WTC11 (cell line): ENCODE data around the gene CIRBP. TPM values are rescaled to one million over a fixed set of nuclear protein-coding genes. Genes with fewer than 3 reads are reported as not detected.

Source experiments
- AFF4 ChIP-seq: sonication (generic); formaldehyde crosslinking; IDR thresholded peaks from 2 replicates; pipeline ENCODE4 v1.8.1; 2023; ENCODE audit warnings: mild to moderate bottlenecking, missing genetic modification reagents, borderline replicate concordance
- ATF6 ChIP-seq: sonication (generic); formaldehyde crosslinking; IDR thresholded peaks from 2 replicates; pipeline ENCODE4 v1.8.1; 2023; ENCODE audit warnings: mild to moderate bottlenecking, missing genetic modification reagents
- CREM ChIP-seq: sonication (generic); formaldehyde crosslinking; IDR thresholded peaks from 2 replicates; pipeline ENCODE4 v1.8.1; 2022; ENCODE audit warnings: mild to moderate bottlenecking, missing genetic modification reagents, moderate library complexity
- CTCF ChIP-seq: fragments of 200-600 bp; IDR thresholded peaks from 2 replicates; pipeline ENCODE4 v1.8.0; 2022; ENCODE audit warnings: antibody characterized with exemption
- EMX1 ChIP-seq: fragments of 250-450 bp; sonication (Bioruptor Pico); IDR thresholded peaks from 2 replicates; pipeline ENCODE4 v1.8.0; 2021; ENCODE audit warnings: mild to moderate bottlenecking
- ERG ChIP-seq: fragments of 250-450 bp; sonication (Bioruptor Pico); IDR thresholded peaks from 2 replicates; pipeline ENCODE4 v1.8.0; 2021; ENCODE audit warnings: mild to moderate bottlenecking
- ESRRA ChIP-seq: sonication (generic); formaldehyde crosslinking; IDR thresholded peaks from 2 replicates; pipeline ENCODE4 v1.8.1; 2022; ENCODE audit warnings: mild to moderate bottlenecking, missing genetic modification reagents, borderline replicate concordance
- MXD4 ChIP-seq: fragments of 250-450 bp; sonication (Bioruptor Pico); IDR thresholded peaks from 2 replicates; pipeline ENCODE4 v1.8.0; 2021; ENCODE audit warnings: mild to moderate bottlenecking, moderate library complexity, borderline replicate concordance
- OVOL2 ChIP-seq: fragments of 250-450 bp; sonication (Bioruptor Pico); IDR thresholded peaks from 2 replicates; pipeline ENCODE4 v1.9.0; 2021; ENCODE audit warnings: mild to moderate bottlenecking, borderline replicate concordance
- PRRX2 ChIP-seq: fragments of 250-450 bp; sonication (Bioruptor Pico); IDR thresholded peaks from 2 replicates; pipeline ENCODE4 v1.8.0; 2021; ENCODE audit warnings: mild to moderate bottlenecking
- SOX15 ChIP-seq: fragments of 250-450 bp; sonication (Bioruptor Pico); IDR thresholded peaks from 2 replicates; pipeline ENCODE4 v1.9.0; 2021; ENCODE audit warnings: mild to moderate bottlenecking
- TCF7 ChIP-seq: sonication (generic); formaldehyde crosslinking; IDR thresholded peaks from 2 replicates; pipeline ENCODE4 v1.8.0; 2022; ENCODE audit warnings: mild to moderate bottlenecking, low read depth, missing genetic modification reagents, moderate library complexity
- USF2 ChIP-seq: sonication (generic); formaldehyde crosslinking; IDR thresholded peaks from 2 replicates; pipeline ENCODE4 v1.8.1; 2023; ENCODE audit warnings: mild to moderate bottlenecking, missing genetic modification reagents, moderate library complexity
- ZNF121 ChIP-seq: sonication (generic); formaldehyde crosslinking; IDR thresholded peaks from 2 replicates; pipeline ENCODE4 v1.8.0; 2023; ENCODE audit warnings: missing genetic modification reagents
- ZNF281 ChIP-seq: sonication (generic); formaldehyde crosslinking; IDR thresholded peaks from 2 replicates; pipeline ENCODE4 v1.8.0; 2023; ENCODE audit warnings: mild to moderate bottlenecking, missing genetic modification reagents
- ZNF416 ChIP-seq: fragments of 250-450 bp; sonication (Bioruptor Pico); IDR thresholded peaks from 2 replicates; pipeline ENCODE4 v1.9.0; 2021; ENCODE audit warnings: mild to moderate bottlenecking, inconsistent platforms
- ZNF423 ChIP-seq: fragments of 250-450 bp; sonication (Bioruptor Pico); IDR thresholded peaks from 2 replicates; pipeline ENCODE4 v2.1.2; 2022; ENCODE audit warnings: mild to moderate bottlenecking, moderate library complexity
- ZNF532 ChIP-seq: fragments of 250-450 bp; sonication (Bioruptor Pico); IDR thresholded peaks from 2 replicates; pipeline ENCODE4 v1.9.0; 2021; ENCODE audit warnings: mild to moderate bottlenecking, borderline replicate concordance
- ZNF671 ChIP-seq: fragments of 250-450 bp; sonication (Bioruptor Pico); IDR thresholded peaks from 2 replicates; pipeline ENCODE4 v1.8.0; 2021; ENCODE audit warnings: mild to moderate bottlenecking
- ZSCAN18 ChIP-seq: fragments of 250-450 bp; sonication (Bioruptor Pico); IDR thresholded peaks from 2 replicates; pipeline ENCODE4 v2.1.2; 2022; ENCODE audit warnings: mild to moderate bottlenecking, moderate library complexity
- total RNA-seq: library from RNA; stranded (reverse); gene quantifications from 3 replicates; pipeline ENCODE4 v1.2.3, GENCODE V29; 2021

CIRBP gene
- total RNA-seq, 1 experiment from 2014 or later: 298 TPM

GRCh38 chr19:1248786-1249297 is 20.3 kb upstream of the CIRBP start (continued):
- no peak for TF ChIP-seq ZNF532 (CRISPR knock-in tag)
- 0 out of 2 replicates have a peak, but pooled peaks have one; percentile 67 for TF ChIP-seq ZNF671 (CRISPR knock-in tag)
- TF ChIP-seq USF2 (CRISPR knock-in tag): no peak
- no peak for TF ChIP-seq ATF6
- 0 out of 2 replicates have a peak, but pooled peaks have one; percentile 21 for TF ChIP-seq CREM
- TF ChIP-seq TCF7 (CRISPR knock-in tag): no peak
- TF ChIP-seq MXD4 (CRISPR knock-in tag): no peak
- peak; percentile 74 for TF ChIP-seq CTCF
- no peak for TF ChIP-seq SOX15
- peak; percentile 78; the same call in 1 of the 2 replicates for TF ChIP-seq EMX1
- TF ChIP-seq ZNF416: peak; percentile 89; the same call in 1 of the 2 replicates
- TF ChIP-seq ESRRA (CRISPR knock-in tag): no peak
- no peak for TF ChIP-seq ERG (CRISPR knock-in tag)
- no peak for TF ChIP-seq ZSCAN18 (CRISPR knock-in tag)
- TF ChIP-seq ZNF121 (CRISPR knock-in tag): 0 out of 2 replicates have a peak, but pooled peaks have one; percentile 3
- TF ChIP-seq OVOL2 (CRISPR knock-in tag): no peak
- 0 out of 2 replicates have a peak, but pooled peaks have one; percentile 37 for TF ChIP-seq PRRX2 (CRISPR knock-in tag)
- peak; percentile 25; the same call in 1 of the 2 replicates for TF ChIP-seq ZNF423 (CRISPR knock-in tag)
- no peak for TF ChIP-seq ZNF281 (CRISPR knock-in tag)
- TF ChIP-seq AFF4: no peak
